IPS-18a (cell line): ENCODE measurements around the gene UBE2H.
"Not testable (repeated sequence)": the region's sequence is repeated elsewhere in the genome, so short reads cannot be mapped to it uniquely, and the experiment has no call there.

Experiments
- H3K27ac ChIP-seq: one replicate; pipeline ENCODE4 v1.5.1; 2013; ENCODE audit warnings: low read length
- H3K27me3 ChIP-seq: one replicate; pipeline ENCODE4 v1.6.1; 2013; ENCODE audit warnings: mild to moderate bottlenecking, low read length; ENCODE audit not compliant: control insufficient read depth, insufficient read depth
- H3K36me3 ChIP-seq: one replicate; pipeline ENCODE4 v1.6.1; 2013; ENCODE audit warnings: low read depth, low read length; ENCODE audit not compliant: control insufficient read depth
- H3K4me1 ChIP-seq: one replicate; pipeline ENCODE4 v1.6.1; 2013; ENCODE audit warnings: low read depth, low read length; ENCODE audit not compliant: control insufficient read depth
- H3K4me3 ChIP-seq: one replicate; pipeline ENCODE4 v1.5.1; 2013; ENCODE audit warnings: low read length
- H3K9ac ChIP-seq: one replicate; pipeline ENCODE4 v1.6.1; 2013; ENCODE audit warnings: mild to moderate bottlenecking, low read length, moderate library complexity
- H3K9me3 ChIP-seq: one replicate; pipeline ENCODE4 v1.6.1; 2013; ENCODE audit warnings: low read depth, low read length; ENCODE audit not compliant: control insufficient read depth

Gene UBE2H

DNA sequence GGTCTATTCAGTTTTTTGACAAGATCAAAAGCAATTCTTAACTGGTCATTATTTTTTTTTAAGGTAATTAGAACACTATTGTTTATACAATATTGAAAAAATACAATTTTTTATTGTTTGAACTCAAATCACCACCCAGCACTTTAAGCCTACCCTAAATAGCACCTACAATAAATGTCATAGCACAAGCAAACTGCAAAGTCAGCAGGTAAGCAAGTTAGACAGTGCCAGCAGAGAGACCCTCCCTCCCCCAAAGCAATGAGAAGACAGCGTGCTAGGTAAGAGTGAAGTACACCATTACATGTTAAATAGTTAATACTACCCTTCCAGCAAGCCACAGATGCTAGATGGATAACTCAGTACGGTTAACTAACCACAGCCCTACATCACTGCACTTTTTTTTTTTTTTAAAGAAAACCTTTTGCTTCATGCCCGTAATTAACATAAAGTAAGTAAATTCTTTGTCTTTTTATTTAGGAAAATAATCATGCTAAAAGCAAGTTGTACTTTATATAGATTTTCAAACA, 120.0 kb downstream of the UBE2H start:
- Histone ChIP-seq H3K9me3 (no peaks in the 10 kb centered on the region), H3K36me3 (peaks cover 6% of the 10 kb centered on the region), H3K9ac (no peak overlapping the region), H3K27me3 (no peaks in the 10 kb centered on the region), H3K4me1 (peaks cover 51% of the 10 kb centered on the region), H3K27ac (no peak overlapping the region), H3K4me3 (no peak overlapping the region)

DNA sequence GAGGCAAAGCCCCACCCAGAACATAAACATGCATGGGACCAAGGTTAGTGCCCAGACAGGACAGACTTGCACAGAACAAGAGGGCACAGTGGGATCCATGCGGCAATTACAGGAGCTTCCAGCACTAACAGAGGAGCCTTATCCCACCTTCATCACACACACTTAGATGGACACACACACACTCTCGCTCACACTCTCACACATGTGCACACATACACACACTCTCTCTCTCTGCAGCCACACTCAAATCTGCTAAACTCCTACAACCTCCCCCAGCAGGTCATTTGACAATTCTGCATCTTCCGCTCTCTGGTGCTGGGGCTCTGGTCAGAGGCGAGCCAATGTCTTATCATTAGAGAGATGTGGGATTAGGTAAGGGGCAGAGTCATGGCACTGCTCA, 120.5 kb downstream of the UBE2H start:
- H3K4me1 ChIP-seq: peaks cover 46% of the 10 kb centered on the region
- H3K9me3 ChIP-seq: no peaks in the 10 kb centered on the region
- H3K27ac ChIP-seq: no peak overlapping the region
- H3K36me3 ChIP-seq: peaks cover 6% of the 10 kb centered on the region
- no peaks in the 10 kb centered on the region for H3K27me3 ChIP-seq
- H3K9ac ChIP-seq: no peak overlapping the region
- H3K4me3 ChIP-seq: no peak overlapping the region

DNA sequence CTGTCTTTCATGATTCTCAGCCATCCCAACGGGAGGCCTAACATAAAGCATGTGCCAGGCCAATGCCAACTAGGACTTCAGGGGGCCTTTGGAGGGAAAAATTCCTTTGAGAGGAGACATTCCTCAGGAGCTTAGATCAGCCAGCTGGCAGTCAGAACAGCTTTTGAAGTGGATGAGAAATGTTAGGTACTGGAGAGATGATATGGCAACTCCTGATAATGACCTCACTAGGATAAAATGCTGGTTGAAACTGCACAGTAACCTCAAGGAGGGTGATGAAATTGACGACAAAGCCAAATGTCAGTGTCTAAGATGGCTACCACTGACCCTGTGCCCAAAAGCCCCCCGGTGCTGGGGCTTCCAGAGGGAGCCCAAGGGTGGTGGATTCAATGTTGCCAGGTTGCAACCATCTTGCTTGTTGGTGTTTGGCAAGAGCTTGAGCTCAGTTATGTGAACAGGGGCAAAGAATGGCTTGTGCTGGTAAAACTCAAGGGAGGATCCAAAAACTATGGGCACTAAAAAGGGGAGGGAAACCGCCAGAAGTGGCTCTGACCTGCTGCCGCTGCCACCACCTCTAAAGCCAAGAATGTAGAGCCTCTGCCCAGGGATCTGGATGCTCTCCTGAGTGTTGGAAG, 121.2 kb downstream of the UBE2H start:
- Histone ChIP-seq H3K9me3 (no peaks in the 10 kb centered on the region), H3K36me3 (peaks cover 6% of the 10 kb centered on the region), H3K4me1 (peaks cover 39% of the 10 kb centered on the region), H3K4me3 (no peak overlapping the region), H3K27ac (no peak overlapping the region), H3K27me3 (no peaks in the 10 kb centered on the region), H3K9ac (no peak overlapping the region)

DNA sequence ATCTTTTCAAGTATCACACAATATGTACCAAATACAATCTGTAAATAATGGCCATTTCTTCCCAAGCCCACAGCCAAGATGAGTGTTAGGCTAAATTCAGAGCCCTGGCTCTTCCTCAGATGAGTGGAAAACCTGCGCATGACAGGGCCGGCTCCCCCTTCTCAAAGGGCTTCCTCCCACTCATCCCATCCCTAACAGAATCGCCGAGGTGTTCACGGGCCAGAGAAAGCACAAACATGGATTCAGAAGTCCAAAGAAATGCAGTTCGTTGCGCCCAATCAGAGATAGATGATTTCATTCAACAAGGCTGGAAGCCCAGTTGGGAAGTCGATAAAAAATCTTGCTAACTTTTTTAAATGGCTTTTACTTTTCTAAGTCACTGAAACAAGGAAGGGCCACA, 121.8 kb downstream of the UBE2H start:
- Histone ChIP-seq H3K9ac (no peak overlapping the region), H3K27me3 (no peaks in the 10 kb centered on the region), H3K4me3 (no peak overlapping the region), H3K4me1 (peaks cover 34% of the 10 kb centered on the region), H3K27ac (no peak overlapping the region), H3K36me3 (peaks cover 6% of the 10 kb centered on the region), H3K9me3 (no peaks in the 10 kb centered on the region)

DNA sequence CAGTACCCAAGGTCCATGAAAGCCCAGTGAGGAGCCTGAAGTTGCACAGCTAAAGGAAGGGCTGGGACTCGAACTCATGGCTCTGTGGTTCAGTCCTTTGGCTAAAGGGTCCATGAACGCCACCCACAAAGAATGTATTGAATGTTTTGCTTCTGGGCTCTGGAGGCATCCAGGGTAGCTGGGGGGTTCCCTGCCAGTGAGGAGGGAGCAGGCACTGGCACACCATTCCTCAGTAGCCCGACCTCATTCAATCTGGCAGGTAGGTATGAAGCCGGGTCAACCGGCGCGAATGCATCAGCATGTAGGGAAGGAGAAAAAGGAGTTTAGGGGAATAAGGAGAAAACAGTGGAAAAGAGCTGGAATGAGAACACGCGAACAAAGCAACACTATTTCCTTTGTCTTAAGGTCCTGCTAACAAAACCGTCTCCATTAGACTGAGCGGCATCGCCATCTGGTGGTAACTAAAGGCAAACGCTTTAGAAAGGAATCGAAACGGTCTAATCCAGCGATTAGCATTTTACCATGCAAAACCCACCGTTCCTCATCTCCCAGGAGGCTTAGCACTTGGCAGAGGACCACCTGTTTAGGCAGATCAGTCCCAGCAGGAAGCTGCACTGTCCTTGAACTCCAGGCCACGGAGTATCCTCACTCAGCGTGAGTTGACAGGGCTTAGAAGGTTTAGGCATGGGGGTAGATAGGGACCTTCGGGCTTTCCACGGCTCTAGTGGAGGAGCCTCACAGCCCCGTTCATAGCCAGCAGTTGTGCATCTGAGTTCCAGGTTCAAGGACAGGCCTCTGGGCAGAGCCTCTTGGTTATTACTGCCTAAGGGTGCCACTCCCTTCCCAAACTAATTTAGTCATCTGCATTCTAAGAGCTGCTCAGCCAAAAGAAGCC, 122.8 kb downstream of the UBE2H start:
- H3K4me3 ChIP-seq: peak overlapping the region; percentile 24
- peaks cover 24% of the 10 kb centered on the region for H3K4me1 ChIP-seq
- H3K27me3 ChIP-seq: no peaks in the 10 kb centered on the region
- peaks cover 6% of the 10 kb centered on the region for H3K36me3 ChIP-seq
- H3K9ac ChIP-seq: peak overlapping the region; percentile 26
- H3K27ac ChIP-seq: peak overlapping the region; percentile 2
- no peaks in the 10 kb centered on the region for H3K9me3 ChIP-seq

DNA sequence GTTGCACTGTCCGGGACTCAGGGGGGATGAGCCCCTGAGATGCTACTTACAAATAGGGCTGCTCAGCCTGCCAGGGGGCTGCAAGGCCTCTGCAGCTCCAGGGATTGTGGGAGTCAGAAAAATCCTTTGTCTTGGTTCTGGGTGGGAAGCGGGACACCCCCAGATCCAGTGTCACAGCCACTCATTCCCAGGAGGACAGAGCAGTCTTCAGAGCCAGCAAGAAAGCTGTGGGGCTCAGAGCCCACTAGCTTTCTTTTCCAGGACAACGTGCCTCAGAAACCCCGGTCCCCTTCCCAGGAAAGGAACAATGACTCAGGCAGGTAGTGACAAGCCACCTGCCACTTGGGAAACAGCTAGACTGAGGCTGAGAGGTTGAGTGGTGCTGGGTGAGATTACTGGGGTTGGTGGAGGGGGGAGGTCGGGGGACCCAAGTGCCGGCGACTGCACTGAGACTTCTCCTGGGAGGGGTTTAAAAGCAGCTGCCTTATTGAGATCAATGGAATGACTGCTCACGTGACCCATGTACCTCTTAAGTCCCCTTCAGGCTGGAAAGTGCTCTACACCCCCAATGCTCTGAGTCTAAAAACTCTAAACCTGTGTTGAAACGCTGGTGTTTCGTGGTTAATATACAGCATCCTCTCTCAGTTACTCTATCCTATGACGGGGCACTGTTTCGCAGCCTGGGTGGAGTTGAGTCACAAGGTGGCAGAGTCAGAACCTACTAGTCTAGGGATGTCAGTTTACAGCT, 123.6 kb downstream of the UBE2H start:
- no peaks in the 10 kb centered on the region for H3K27me3 ChIP-seq
- H3K36me3 ChIP-seq: peaks cover 5% of the 10 kb centered on the region
- peak overlapping the region; percentile 26 for H3K9ac ChIP-seq
- peak overlapping the region; percentile 2 for H3K27ac ChIP-seq
- H3K4me1 ChIP-seq: peaks cover 26% of the 10 kb centered on the region
- H3K9me3 ChIP-seq: no peaks in the 10 kb centered on the region
- peak overlapping the region; percentile 24 for H3K4me3 ChIP-seq

DNA sequence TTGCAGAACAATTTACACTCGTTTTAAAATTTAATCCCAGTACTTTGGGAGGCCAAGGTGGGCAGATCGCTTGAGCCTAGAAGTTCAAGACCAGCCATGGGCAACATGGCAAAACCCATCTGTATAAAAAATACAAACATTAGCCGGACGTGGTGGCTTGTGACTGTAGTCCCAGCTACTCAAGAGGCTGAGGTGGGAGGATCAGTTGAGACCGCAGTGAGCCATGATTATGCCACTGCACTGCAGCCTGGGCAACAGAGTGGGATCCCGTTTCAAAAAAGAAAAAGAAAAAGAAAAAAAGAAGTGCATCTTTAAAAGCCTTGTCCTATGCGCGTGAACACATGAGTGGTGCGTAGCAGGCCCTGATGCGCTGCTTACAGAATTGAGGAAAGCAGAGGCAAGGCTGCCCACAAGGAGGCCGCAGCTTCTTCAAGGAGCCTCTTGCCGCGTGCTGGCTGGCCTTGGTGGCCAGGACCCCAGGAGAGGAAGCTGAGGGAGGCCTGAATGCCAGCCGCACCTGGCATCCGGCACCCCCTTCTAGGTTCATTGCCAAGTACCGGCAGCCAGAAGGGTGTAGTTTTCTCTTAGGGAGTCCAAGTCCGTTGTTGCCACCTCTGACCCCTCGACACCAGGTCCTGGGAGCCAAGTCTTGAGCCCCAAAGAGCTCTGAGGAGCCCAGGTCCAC, 124.5 kb downstream of the UBE2H start:
- no peak overlapping the region for H3K27ac ChIP-seq
- no peaks in the 10 kb centered on the region for H3K27me3 ChIP-seq
- no peaks in the 10 kb centered on the region for H3K9me3 ChIP-seq
- H3K4me3 ChIP-seq: no peak overlapping the region
- no peak overlapping the region for H3K9ac ChIP-seq
- peaks cover 27% of the 10 kb centered on the region for H3K4me1 ChIP-seq
- no peaks in the 10 kb centered on the region for H3K36me3 ChIP-seq

DNA sequence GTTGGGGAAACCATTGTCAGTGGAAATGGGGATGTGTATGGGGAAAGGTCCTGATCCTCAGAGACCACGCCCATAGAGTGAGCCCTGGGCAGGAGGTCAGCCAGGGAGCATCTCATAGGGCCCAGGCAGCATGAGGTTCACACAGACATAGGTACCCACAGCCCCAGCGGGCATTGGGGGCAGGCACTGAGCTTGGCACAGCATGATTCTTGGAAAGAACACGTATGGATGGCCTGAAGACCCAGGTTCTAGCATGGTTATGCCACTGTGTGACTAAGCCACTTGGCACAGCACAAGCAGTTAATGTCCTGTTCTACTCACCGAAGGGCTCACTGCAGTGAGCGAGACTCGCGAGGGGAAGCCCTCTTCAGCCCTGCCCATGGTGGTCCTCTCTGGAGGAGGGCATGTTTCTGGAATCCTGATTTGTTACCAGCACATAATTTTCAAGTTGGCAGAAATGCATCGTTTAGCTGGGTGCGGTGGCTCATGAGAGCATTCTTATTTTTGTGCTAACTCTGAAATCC, 125.2 kb downstream of the UBE2H start:
- Histone ChIP-seq H3K9me3 (no peaks in the 10 kb centered on the region), H3K4me1 (peaks cover 27% of the 10 kb centered on the region), H3K4me3 (no peak overlapping the region), H3K36me3 (no peaks in the 10 kb centered on the region), H3K27ac (no peak overlapping the region), H3K9ac (no peak overlapping the region), H3K27me3 (no peaks in the 10 kb centered on the region)

DNA sequence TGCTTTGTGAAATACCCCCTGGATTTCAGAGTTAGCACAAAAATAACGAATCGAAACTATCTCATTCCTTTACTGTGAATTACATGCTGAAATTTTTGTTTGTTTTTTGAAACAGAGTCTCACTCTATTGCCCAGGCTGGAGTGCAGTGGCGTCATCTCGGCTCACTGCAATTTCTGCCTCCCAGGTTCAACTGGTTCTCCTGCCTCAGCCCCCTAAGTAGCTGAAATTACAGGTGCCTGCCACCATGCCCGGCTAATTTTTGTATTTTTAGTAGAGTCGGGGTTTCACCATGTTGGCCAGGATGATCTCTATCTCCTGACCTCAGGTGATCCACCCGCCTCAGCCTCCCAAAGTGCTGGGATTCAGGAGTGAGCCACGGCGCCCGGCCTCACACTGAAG, 125.9 kb downstream of the UBE2H start:
- peaks cover 27% of the 10 kb centered on the region for H3K4me1 ChIP-seq
- H3K9me3 ChIP-seq, H3K36me3 ChIP-seq, H3K9ac ChIP-seq, H3K27ac ChIP-seq, H3K27me3 ChIP-seq, H3K4me3 ChIP-seq: not testable (repeated sequence)

DNA sequence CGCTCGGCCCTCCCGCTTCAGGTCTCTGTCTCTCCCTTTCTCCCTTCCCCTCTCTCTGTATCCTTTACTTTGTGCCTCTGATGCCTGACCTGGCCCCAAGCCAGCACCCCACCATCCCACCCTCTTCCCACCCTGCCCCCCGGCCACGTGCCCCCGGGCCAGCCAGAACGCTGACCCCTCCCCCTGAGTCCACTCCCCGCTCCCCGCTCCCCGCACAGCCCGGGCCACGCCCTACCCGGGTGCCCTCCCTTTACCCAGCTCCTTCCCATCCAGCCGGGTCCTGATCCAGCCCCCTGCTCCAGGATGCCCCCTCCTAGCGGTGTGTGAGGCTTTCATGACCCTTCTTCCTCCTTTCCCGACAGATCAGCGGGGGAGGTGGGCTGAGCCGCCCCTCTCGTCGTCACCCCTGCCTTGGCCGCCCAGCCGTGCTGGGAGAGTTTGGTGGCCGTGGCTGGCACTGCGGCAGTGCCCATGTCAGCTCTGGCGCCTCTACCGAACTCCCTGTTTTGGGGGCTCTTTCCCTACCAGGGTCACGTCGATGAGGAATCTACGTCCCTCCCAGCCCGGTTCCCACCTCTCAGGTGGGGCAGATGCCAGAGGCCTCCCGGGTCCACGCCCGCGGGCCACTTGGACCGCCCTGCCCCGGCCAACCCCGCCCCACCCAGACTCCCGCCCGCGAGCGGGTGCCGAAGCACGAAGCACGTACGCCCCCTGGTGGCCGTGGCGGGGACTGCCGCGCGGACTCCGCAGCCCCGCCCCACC, 127.4 kb downstream of the UBE2H start:
- peak overlapping the region; percentile 26 for H3K9ac ChIP-seq
- no peaks in the 10 kb centered on the region for H3K27me3 ChIP-seq
- no peaks in the 10 kb centered on the region for H3K36me3 ChIP-seq
- peak overlapping the region; percentile 83 for H3K4me3 ChIP-seq
- peaks cover 19% of the 10 kb centered on the region for H3K4me1 ChIP-seq
- no peaks in the 10 kb centered on the region for H3K9me3 ChIP-seq
- H3K27ac ChIP-seq: no peak overlapping the region
